T-helper 2 cell treated with Interferon-gamma antibody and Interleukin-4, amounts not matched to agents 5 μg/mL and 100 μg/mL, for 36 hours (primary cell): ENCODE measurements around the gene ALDH1A1.
"Not testable (repeated sequence)": the region's sequence is repeated elsewhere in the genome, so short reads cannot be mapped to it uniquely, and the experiment has no call there.

ENCODE experiments used
- DNase-seq: peaks from one replicate; pipeline ENCODE4 v3.0.0; 2021; ENCODE audit warnings: low spot score
- H3K27ac Mint-ChIP-seq: one replicate; pipeline ENCODE4 v1.8.0; 2021; ENCODE audit warnings: mild to moderate bottlenecking, mixed read lengths
- H3K27me3 Mint-ChIP-seq: one replicate; pipeline ENCODE4 v1.8.0; 2021; ENCODE audit warnings: low read depth, mixed read lengths
- H3K36me3 Mint-ChIP-seq: one replicate; pipeline ENCODE4 v1.8.0; 2021; ENCODE audit warnings: low read depth, mixed read lengths
- H3K4me1 Mint-ChIP-seq: one replicate; pipeline ENCODE4 v1.8.0; 2021; ENCODE audit warnings: low read depth, mixed read lengths
- H3K4me3 Mint-ChIP-seq: one replicate; pipeline ENCODE4 v1.8.0; 2022; ENCODE audit warnings: mild to moderate bottlenecking, moderate library complexity, mixed read lengths
- H3K9me3 Mint-ChIP-seq: one replicate; pipeline ENCODE4 v1.8.0; 2021; ENCODE audit warnings: mixed read lengths

The ALDH1A1 gene

DNA sequence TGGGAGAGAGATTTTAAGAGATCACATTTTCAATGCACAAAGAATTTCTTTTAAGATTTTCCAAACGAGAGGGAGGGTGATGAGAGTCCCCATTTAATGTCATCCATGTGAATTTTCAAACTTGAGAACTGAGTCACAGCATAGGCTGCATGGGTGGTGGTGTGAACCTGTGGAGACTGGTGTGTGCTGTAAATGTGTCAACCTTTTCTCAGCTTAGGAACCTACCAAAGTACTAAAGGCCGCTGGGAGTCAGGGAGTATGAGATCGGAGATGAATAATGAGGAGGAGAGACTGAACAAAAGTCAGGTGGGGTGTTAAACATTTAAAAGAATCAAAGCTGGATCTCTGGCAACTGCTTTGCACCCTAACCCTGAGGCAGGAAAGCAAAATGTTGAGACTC is 7.5 kb downstream of the ALDH1A1 start:
- H3K27me3 Mint-ChIP-seq = peaks cover 5% of the 10 kb centered on the region
- DNase-seq = no peak
- H3K4me3 Mint-ChIP-seq = no peak overlapping the region
- H3K9me3 Mint-ChIP-seq = no peaks in the 10 kb centered on the region
- H3K36me3 Mint-ChIP-seq = no peaks in the 10 kb centered on the region
- H3K4me1 Mint-ChIP-seq = no peaks in the 10 kb centered on the region
- no peak overlapping the region for H3K27ac Mint-ChIP-seq

DNA sequence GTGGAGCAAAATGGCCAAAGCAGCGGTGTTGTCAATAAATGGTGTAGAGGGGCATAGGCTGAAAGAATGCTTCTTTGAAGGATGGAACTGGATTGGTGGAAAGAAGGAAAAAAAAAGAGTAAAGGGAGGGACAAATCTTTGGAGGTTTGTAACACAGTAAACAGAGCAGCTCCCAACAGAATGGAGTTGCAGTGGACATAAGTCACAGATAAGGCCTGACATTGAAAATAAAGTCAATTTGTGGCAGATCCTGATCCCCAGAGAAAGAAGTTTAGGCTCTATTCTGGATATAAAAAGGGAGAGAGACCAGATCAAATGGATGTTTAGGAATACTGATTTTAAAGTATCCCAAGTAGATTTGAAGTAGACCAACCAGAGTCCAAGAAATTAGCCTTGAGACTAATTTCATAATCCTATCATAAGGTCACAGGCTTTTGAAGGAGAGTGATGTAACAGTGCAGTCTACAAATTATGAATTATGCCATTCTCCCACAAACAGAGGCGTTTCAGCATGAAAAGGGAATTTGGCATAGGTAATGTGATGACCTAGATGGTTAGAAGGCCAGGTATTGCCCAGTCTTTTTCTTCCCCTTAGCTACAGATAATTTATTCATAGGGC is 8.9 kb downstream of the ALDH1A1 start:
- no peak for DNase-seq
- Mint-ChIP-seq H3K4me3 (no peak overlapping the region), H3K27me3 (peaks cover 5% of the 10 kb centered on the region), H3K27ac (no peak overlapping the region), H3K36me3 (no peaks in the 10 kb centered on the region), H3K9me3 (no peaks in the 10 kb centered on the region), H3K4me1 (no peaks in the 10 kb centered on the region)

DNA sequence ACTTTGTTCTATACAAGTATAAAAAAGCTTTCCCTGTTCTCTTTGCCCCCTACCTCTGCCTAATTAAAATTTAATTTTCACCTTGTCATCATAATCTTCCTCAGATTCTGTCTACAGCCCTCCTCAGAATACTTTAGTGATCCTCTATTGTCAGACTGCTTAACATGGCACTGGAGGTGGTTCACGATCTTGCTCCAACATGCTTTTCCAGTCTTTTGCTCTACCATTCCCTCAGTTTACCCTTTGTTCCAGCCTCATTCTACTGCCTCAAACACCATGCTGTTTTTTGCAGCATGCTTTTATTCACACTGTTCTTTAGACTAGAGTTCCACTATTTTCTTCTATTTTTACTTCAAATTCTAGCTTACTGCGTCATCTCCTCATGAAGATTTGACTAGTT is 10.4 kb downstream of the ALDH1A1 start:
- no peaks in the 10 kb centered on the region for H3K9me3 Mint-ChIP-seq
- no peak for DNase-seq
- peaks cover 5% of the 10 kb centered on the region for H3K27me3 Mint-ChIP-seq
- H3K27ac Mint-ChIP-seq = no peak overlapping the region
- H3K36me3 Mint-ChIP-seq = no peaks in the 10 kb centered on the region
- H3K4me3 Mint-ChIP-seq = no peak overlapping the region
- no peaks in the 10 kb centered on the region for H3K4me1 Mint-ChIP-seq

DNA sequence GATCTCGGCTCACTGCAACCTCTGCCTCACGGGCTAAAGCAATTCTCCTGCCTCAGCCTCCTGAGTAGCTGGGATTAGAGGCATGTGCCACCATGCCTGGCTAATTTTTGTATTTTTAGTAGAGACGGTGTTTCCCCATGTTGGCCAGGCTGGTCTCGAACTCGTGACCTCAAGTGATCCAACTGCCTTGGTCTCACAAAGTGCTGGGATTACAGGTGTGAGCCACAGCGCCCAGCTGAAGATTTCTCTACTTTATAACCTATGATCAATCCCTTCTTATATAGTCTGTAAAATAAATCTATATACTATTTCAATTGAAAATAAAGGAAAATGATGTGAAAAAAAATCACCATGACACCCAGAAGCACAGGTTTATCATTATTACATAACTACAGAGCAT is 13.3 kb downstream of the ALDH1A1 start:
- H3K27me3 Mint-ChIP-seq, H3K27ac Mint-ChIP-seq, DNase-seq, H3K9me3 Mint-ChIP-seq, H3K36me3 Mint-ChIP-seq, H3K4me1 Mint-ChIP-seq, H3K4me3 Mint-ChIP-seq: not testable (repeated sequence)

DNA sequence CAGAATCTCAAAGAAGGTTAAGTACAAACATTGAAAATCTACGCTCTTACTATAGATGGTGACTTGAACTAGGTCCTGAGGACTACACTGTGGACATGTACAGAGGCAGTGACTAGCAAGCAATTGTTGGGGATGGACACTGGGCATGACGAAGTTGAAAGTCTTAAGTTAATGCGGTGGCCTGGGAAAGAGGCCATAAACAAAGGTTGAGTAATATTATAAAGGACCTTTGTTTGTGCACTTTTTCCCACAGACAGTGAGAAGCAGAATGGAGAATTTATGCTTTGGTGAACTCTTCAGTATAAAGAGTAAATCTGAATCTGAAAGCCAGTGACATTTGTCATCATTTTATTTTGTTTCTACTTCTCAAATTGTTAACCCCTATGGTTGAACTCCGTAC is 15.3 kb downstream of the ALDH1A1 start:
- peaks cover 2% of the 10 kb centered on the region for H3K27me3 Mint-ChIP-seq
- H3K4me3 Mint-ChIP-seq = no peak overlapping the region
- H3K4me1 Mint-ChIP-seq = no peaks in the 10 kb centered on the region
- no peaks in the 10 kb centered on the region for H3K9me3 Mint-ChIP-seq
- DNase-seq = no peak
- H3K27ac Mint-ChIP-seq = no peak overlapping the region
- H3K36me3 Mint-ChIP-seq = no peaks in the 10 kb centered on the region

DNA sequence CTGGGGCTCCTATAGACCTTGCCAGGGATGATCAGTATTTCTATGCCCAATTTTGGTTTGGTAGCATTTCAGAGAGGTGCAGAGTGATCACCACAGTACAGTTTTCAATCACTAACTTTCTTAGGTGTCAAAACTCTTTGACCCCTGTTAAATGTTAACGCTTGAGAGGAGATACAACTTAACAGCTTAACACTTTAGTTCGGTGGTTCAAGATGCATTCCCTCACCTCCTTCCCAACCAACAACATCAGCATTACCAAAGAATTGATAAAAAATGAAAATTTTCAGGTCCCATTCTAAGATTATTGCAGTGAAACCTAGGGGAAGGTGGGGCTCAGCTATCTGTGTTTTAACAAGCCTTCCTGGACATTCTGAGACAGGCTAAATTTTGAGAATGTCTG is 16.2 kb downstream of the ALDH1A1 start:
- peaks cover under 1% of the 10 kb centered on the region for H3K27me3 Mint-ChIP-seq
- no peak for DNase-seq
- no peaks in the 10 kb centered on the region for H3K9me3 Mint-ChIP-seq
- H3K36me3 Mint-ChIP-seq = no peaks in the 10 kb centered on the region
- H3K4me3 Mint-ChIP-seq = no peak overlapping the region
- no peaks in the 10 kb centered on the region for H3K4me1 Mint-ChIP-seq
- no peak overlapping the region for H3K27ac Mint-ChIP-seq

DNA sequence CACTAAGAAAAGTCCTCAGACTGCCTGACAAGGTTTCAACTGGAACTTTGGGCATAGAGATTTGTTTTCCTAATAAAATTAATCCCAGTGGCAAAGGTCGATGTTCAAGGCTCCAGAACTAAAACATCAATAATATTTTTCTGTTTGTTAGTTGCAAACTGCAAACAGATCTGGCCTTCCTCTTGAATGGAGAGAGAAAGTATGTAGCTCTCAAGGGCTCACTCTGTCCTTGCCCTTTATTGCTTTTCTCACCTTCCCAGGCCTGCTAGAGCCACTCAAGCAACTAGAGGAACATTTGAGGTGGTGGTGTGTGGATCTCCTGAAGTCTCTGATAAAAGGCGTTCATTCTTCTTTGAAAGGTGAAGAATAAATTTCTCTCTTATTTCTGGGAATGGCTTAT is 16.6 kb downstream of the ALDH1A1 start:
- H3K4me3 Mint-ChIP-seq = no peak overlapping the region
- no peaks in the 10 kb centered on the region for H3K36me3 Mint-ChIP-seq
- no peak overlapping the region for H3K27ac Mint-ChIP-seq
- DNase-seq = no peak
- no peaks in the 10 kb centered on the region for H3K4me1 Mint-ChIP-seq
- no peaks in the 10 kb centered on the region for H3K27me3 Mint-ChIP-seq
- H3K9me3 Mint-ChIP-seq = no peaks in the 10 kb centered on the region

DNA sequence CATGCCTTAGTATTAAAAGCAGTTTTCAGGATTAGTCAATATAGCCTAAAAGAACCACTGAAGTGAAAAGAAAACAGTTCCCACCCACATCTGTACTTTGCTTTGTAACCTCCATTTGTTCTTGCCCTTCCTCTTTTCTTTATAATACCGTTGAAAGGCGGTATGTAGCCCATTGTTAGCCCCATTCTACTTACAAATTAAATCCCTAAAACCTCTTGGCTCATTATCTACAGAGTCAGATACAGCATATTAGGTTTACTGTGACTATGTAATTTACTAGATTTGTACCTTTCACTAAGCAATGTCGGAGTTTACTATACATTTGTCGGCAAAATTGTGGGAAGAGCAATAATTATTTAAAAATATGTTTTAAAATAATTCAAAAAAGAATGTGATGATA is 17.3 kb downstream of the ALDH1A1 start:
- DNase-seq = no peak
- Mint-ChIP-seq H3K27me3 (no peaks in the 10 kb centered on the region), H3K4me1 (no peaks in the 10 kb centered on the region), H3K4me3 (no peak overlapping the region), H3K36me3 (no peaks in the 10 kb centered on the region), H3K27ac (no peak overlapping the region), H3K9me3 (no peaks in the 10 kb centered on the region)

DNA sequence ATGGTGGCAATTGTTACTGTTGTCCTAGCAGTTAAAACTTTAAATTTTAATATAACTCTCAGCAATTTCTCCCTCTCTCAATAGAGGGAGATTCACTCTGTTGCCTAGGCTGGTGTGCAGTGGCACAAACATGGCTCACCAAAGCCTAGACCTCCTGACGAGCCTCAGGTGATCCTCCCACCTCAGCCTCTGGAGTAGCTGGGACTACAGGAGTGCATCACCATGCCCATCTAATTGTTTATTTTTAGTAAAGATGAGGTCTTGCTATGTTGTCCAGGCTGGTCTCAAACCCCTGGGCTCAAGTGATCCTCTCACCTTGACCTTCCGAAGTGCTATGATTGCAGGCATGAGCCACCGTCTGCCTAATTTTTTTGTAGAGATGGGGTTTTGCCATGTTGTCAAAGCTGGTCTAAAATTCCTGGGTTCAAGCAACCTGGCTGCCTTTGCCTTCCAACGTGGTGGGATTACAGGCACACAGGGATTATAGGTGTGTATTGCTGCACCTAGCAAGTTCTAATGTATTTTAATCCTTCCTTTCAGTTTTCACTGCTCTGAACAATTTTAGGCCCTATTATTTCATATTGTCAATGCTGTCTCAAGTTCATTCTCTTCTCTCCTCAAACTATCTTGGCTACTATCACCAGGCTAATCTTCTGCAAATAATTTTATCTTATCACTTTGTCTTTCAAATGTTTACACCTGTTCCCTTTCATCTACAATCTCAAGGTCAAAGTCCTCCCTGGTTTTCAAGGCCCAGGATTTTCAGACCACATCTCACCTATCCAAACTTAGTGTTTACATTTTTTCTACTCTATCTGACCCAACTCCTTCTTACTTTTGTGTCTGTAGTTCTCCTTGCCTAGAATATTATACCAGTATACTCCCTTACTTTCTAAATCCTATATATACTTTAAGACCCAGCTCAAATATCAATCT is 18.9 kb downstream of the ALDH1A1 start:
- no peaks in the 10 kb centered on the region for H3K27me3 Mint-ChIP-seq
- no peaks in the 10 kb centered on the region for H3K4me1 Mint-ChIP-seq
- H3K4me3 Mint-ChIP-seq = no peak overlapping the region
- H3K36me3 Mint-ChIP-seq = no peaks in the 10 kb centered on the region
- no peaks in the 10 kb centered on the region for H3K9me3 Mint-ChIP-seq
- no peak for DNase-seq
- H3K27ac Mint-ChIP-seq = no peak overlapping the region

DNA sequence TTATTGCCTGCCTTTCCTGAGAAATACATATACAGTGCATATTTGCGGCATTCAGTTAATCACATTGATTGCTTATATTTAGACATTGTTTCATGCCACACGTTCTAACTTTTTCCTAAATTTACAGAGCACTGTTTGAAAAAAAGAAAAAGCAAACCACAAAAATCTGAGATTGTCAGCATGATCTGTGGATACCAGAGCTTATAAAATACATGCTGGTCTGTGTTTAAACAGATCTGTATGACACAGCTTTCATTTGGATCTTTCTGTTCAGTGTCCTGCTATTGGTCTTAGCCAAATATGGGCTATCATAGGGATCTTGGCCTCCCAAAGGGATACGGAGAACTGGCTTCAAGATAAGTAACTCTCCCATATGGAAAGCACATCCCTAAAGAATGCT is 20.2 kb downstream of the ALDH1A1 start:
- Mint-ChIP-seq H3K4me1 (no peaks in the 10 kb centered on the region), H3K27me3 (no peaks in the 10 kb centered on the region), H3K36me3 (no peaks in the 10 kb centered on the region), H3K9me3 (no peaks in the 10 kb centered on the region), H3K4me3 (no peak overlapping the region), H3K27ac (no peak overlapping the region)
- DNase-seq = no peak

DNA sequence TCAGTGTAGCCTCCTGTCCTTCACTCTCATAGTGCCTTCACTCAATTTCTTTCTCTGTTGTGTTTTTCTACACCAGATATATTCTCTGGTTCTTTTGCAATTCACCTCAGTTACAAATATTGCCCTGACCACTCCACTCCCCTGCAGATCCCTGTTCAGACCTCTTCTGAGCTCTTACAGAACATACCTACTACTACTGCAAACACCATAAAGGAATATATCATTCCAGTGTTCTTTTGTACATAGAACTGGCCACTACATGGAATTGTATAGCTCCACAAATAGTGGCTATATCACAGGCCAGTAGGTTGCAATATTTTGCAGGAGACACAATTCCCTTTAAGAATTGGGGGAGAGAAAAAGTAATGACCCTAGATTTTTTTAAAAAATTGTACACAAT is 21.0 kb downstream of the ALDH1A1 start:
- no peak for DNase-seq
- H3K4me1 Mint-ChIP-seq = no peaks in the 10 kb centered on the region
- no peak overlapping the region for H3K27ac Mint-ChIP-seq
- H3K4me3 Mint-ChIP-seq = no peak overlapping the region
- H3K9me3 Mint-ChIP-seq = no peaks in the 10 kb centered on the region
- H3K27me3 Mint-ChIP-seq = no peaks in the 10 kb centered on the region
- H3K36me3 Mint-ChIP-seq = no peaks in the 10 kb centered on the region

DNA sequence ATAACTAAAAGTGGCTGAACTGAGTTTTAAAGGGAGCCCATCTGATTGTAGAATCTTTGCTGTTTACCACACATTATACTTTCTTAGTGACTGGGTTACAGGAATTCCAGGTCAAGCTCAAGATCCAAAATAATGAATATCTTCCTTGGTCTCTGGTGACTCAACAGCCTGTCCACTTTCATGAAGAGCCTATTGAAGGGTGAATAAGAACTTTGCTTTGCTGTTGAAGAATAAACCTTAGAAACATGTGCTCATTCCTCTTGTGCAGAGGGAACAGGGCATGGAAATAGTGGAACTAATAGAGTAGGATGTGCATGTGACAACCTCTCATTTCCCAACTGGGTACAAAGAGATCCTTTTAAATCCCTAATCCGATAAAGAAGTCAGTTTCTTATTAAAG is 21.4 kb downstream of the ALDH1A1 start:
- Mint-ChIP-seq H3K9me3 (no peaks in the 10 kb centered on the region), H3K36me3 (no peaks in the 10 kb centered on the region), H3K27ac (no peak overlapping the region), H3K4me1 (no peaks in the 10 kb centered on the region), H3K27me3 (no peaks in the 10 kb centered on the region), H3K4me3 (no peak overlapping the region)
- DNase-seq = no peak

DNA sequence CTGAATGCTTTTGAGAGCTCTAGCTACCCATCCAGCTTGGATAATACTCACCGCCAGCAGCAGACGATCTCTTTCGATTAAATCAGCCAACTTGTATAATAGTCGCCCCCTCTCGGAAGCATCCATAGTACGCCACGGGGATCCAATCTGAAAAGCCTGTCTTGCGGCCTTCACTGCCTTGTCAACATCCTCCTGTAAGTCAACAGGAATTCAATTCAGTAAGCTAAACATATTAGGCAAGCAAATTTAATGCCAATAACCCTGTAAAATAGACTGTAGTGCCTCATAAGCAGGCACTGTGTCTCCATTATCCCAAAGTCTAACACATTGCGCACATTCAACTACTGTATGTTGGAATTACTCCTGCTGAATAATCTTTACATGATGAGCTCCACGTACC is 22.0 kb downstream of the ALDH1A1 start:
- no peaks in the 10 kb centered on the region for H3K9me3 Mint-ChIP-seq
- H3K36me3 Mint-ChIP-seq = no peaks in the 10 kb centered on the region
- H3K4me3 Mint-ChIP-seq = no peak overlapping the region
- H3K27me3 Mint-ChIP-seq = no peaks in the 10 kb centered on the region
- H3K27ac Mint-ChIP-seq = no peak overlapping the region
- no peaks in the 10 kb centered on the region for H3K4me1 Mint-ChIP-seq
- DNase-seq = no peak

DNA sequence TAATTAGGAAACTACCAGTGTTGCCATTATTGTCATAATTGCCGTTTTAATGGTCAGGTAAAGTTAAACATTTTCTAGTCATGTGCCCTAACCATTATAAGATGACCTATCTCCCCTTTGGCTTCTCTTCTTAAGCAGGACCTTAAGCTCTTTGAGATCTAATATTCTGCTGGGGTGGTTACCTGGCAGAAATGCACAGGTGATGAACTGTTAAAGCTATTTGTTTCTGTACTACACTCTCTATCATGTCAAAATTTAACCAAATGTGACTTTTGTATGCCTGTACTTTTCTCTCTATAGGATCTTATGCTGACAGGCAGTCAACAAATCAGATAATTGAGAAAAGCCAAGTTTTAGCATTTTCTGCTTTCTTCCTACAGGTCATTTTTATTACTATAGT is 23.3 kb downstream of the ALDH1A1 start:
- DNase-seq = no peak
- H3K9me3 Mint-ChIP-seq = no peaks in the 10 kb centered on the region
- H3K27ac Mint-ChIP-seq = no peak overlapping the region
- H3K27me3 Mint-ChIP-seq = no peaks in the 10 kb centered on the region
- no peaks in the 10 kb centered on the region for H3K4me1 Mint-ChIP-seq
- no peaks in the 10 kb centered on the region for H3K36me3 Mint-ChIP-seq
- no peak overlapping the region for H3K4me3 Mint-ChIP-seq
